HepG2 (cell line): ENCODE data around the gene BANK1. TPM values are rescaled to one million over a fixed set of nuclear protein-coding genes. Genes with fewer than 3 reads are reported as not detected.

Source experiments
- ATAC-seq: fragments of 200-7000 bp; cut with Tn5 transposase; 3 replicates; pipeline ENCODE4 v1.9.1; 2020; ENCODE audit warnings: mild to moderate bottlenecking, moderate library complexity
- BruUV-seq: library from RNA; stranded (reverse); fragments of 400-500 nt; replicated peaks from 2 replicates; lab custom pipeline; 2021; lab: Mats Ljungman, UMichigan
- CTCF ChIA-PET: fragments of 300-600 bp; formaldehyde crosslinking; extraction: SDS; loops from one replicate; lab custom pipeline; 2021; ENCODE audit warnings: low total read pairs, inconsistent platforms, low intra/inter-chr PET ratio; lab: Yijun Ruan, JAX
- POLR2A ChIA-PET: fragments of 350-600 bp; sonication (Branson Sonifier 250); formaldehyde crosslinking; loops from one replicate; lab custom pipeline; 2020; ENCODE audit warnings: antibody characterized with exemption, inconsistent platforms; lab: Yijun Ruan, JAX
- DNase-seq: peaks from one replicate; pipeline ENCODE4 v3.0.0-alpha.2; 2015; ENCODE audit warnings: low spot score
- FAIRE-seq: peaks from 3 replicates; lab custom pipeline; 2011; peaks lifted over from hg19 to GRCh38; lab: Jason Lieb, UNC
- H2AFZ ChIP-seq: one replicate; pipeline ENCODE4 v1.6.1; 2011; ENCODE audit warnings: low read length, inconsistent platforms
- H3K27ac ChIP-seq: fragments of 300-600 bp; 3 replicates; pipeline ENCODE4 v1.8.0; 2011; ENCODE audit warnings: mixed run types, mild to moderate bottlenecking, mixed read lengths, low read length, inconsistent platforms; ENCODE audit not compliant: insufficient read depth; ENCODE audit errors: extremely low read length
- H3K27me3 ChIP-seq, 2 experiments: fragments of 200-600 bp in 1 of 2; 2 replicates in 1 of 2; 3 replicates in 1 of 2; pipeline versions ENCODE4 v1.6.0 to v1.8.0; 2011; ENCODE audit warnings: low read length in 2 of 2, mild to moderate bottlenecking in 2 of 2, moderate library complexity in 2 of 2, inconsistent platforms in 1 of 2; ENCODE audit not compliant: insufficient read depth in 2 of 2, control insufficient read depth in 1 of 2
- H3K36me3 ChIP-seq, 2 experiments: fragments of 200-600 bp in 1 of 2; replicated peaks in 1 of 2; 2 replicates in 1 of 2; 3 replicates in 1 of 2; pipeline versions ENCODE4 v1.5.1 to v1.8.0; 2011; ENCODE audit warnings: low read length in 2 of 2, inconsistent platforms in 1 of 2; ENCODE audit not compliant: insufficient read depth in 2 of 2, control insufficient read depth in 1 of 2
- H3K4me1 ChIP-seq: 2 replicates; pipeline ENCODE4 v1.5.1; 2012; ENCODE audit warnings: low read length, inconsistent platforms; ENCODE audit not compliant: insufficient read depth
- H3K4me2 ChIP-seq: 2 replicates; pipeline ENCODE4 v1.6.0; 2011; ENCODE audit warnings: low read depth, low read length, inconsistent platforms
- H3K4me3 ChIP-seq, 3 experiments: fragments of 200-600 bp in 1 of 3; sonication (generic), shearing (Covaris generic) in 1 of 3; replicated peaks in 1 of 3; 2 replicates each; pipeline ENCODE4 v1.5.1; 2011 to 2016; ENCODE audit warnings: low read length in 3 of 3, inconsistent platforms in 2 of 3, low read depth in 2 of 3, mild to moderate bottlenecking in 2 of 3, control low read depth in 1 of 3, mixed read lengths in 1 of 3; ENCODE audit not compliant: insufficient read depth in 1 of 3
- H3K79me2 ChIP-seq: one replicate; pipeline ENCODE4 v1.6.1; 2011; ENCODE audit warnings: low read length, inconsistent platforms; ENCODE audit not compliant: insufficient read depth
- H3K9ac ChIP-seq: 2 replicates; pipeline ENCODE4 v1.6.0; 2011; ENCODE audit warnings: mild to moderate bottlenecking, low read depth, low read length, inconsistent platforms; ENCODE audit not compliant: insufficient read depth
- H3K9me3 ChIP-seq: 2 replicates; pipeline ENCODE4 v1.5.1; 2012; ENCODE audit warnings: mild to moderate bottlenecking, low read length
- H4K20me1 ChIP-seq: 2 replicates; pipeline ENCODE4 v1.6.0; 2011; ENCODE audit warnings: inconsistent platforms, mild to moderate bottlenecking, low read length, moderate library complexity; ENCODE audit not compliant: insufficient read depth
- HNRNPL ChIP-seq: fragments of 200-400 bp; formaldehyde crosslinking; IDR thresholded peaks from 2 replicates; pipeline ENCODE4 v1.6.1; 2017; ENCODE audit warnings: mild to moderate bottlenecking, low read depth, low read length
- WGBS: methylation state at CpG from one replicate; pipeline ENCODE4 v1.1.6; 2017; ENCODE audit warnings: low lambda C conversion rate; 5-methylcytosine and 5-hydroxymethylcytosine counted together
- in situ Hi-C: cut with HindIII; loops from 2 replicates; pipeline ENCODE4 v1.10.0; 2017; ENCODE audit warnings: low pct_unique_long_range_greater_than_20kb; ENCODE audit not compliant: extremely low pct_ligation_motif_present
- intact Hi-C: fragments of 100-400 bp; cut with micrococcal nuclease; formaldehyde crosslinking; loops from one replicate; pipeline ENCODE4 v1.10.0; 2022; ENCODE audit not compliant: unreplicated experiment
- polyA plus RNA-seq, 8 experiments: library from polyadenylated mRNA; depleted of rRNA in 3 of 8; stranded (reverse) in 7 of 8; unstranded in 1 of 8; fragments of >200 nt; fragmentation: Illumina TruSeq in 4 of 8; extraction: Trizol in 4 of 8; gene quantifications; 2 replicates each; pipeline versions ENCODE4 v1.2.1 to v1.2.3, GENCODE V29; 2011 to 2016; ENCODE audit warnings: low read depth in 4 of 8, missing spikeins in 1 of 8, mixed read lengths in 1 of 8; ENCODE audit not compliant: insufficient read depth in 1 of 8
- total RNA-seq, 5 experiments: library from RNA; depleted of rRNA; stranded (reverse); fragments of >200 nt; fragmentation: Illumina TruSeq; extraction: Trizol; gene quantifications; 2 replicates each; pipeline ENCODE4 v1.2.3, GENCODE V29; 2016; ENCODE audit warnings: low read depth in 1 of 5
- TF ChIP-seq, protein P1 (sequence below): sonication (generic); formaldehyde crosslinking; IDR thresholded peaks from 2 replicates; pipeline ENCODE4 v1.4.0; 2020; ENCODE audit warnings: mild to moderate bottlenecking, missing genetic modification reagents
- TF ChIP-seq, protein P2 (sequence below): sonication (generic); formaldehyde crosslinking; IDR thresholded peaks from 2 replicates; pipeline ENCODE4 v1.9.0; 2021; ENCODE audit warnings: missing genetic modification reagents, mild to moderate bottlenecking, borderline replicate concordance

BANK1 gene
- total and polyA plus RNA-seq, 2 of the 13 experiments (the other 11 are each of a cell fraction or from before 2014, with no cell fraction given), result 0.15 TPM; not detected in 1

DNA sequence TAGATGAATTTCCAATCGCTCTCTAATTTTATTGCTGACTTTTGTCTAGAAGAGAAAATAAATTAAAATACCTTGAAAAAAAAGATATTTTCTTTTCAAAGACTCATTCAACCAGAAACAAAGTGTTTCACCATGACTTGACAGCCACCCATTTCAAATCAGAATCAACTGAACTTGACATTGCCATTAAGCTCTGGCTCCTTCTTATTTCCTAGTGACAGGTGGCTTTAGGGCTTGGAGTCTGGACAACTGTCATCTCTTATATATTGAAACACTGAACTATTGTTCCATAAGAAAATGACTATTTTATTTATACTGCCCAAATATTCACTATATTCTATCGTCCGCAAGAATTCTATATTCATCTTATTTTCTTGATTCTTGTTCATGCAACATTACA is 325.6 kb downstream of the BANK1 start:
- no TSS peak for BruUV-seq
- Histone ChIP-seq H3K4me3 (no peak overlapping the region), H3K9me3 (peaks cover 6% of the 10 kb centered on the region; the same call in 1 of the 2 replicates), H4K20me1 (no peaks in the 10 kb centered on the region), H3K36me3 (no peaks in the 10 kb centered on the region), H2AFZ (no peak overlapping the region), H3K4me2 (no peak overlapping the region), H3K9ac (no peak overlapping the region), H3K4me1 (no peaks in the 10 kb centered on the region), H3K79me2 (no peaks in the 10 kb centered on the region), H3K27ac (no peak overlapping the region), H3K27me3 (no peaks in the 10 kb centered on the region)
- FAIRE-seq (no peak), DNase-seq (no peak), ATAC-seq (no peak)
- TF ChIP-seq, protein P1, sequence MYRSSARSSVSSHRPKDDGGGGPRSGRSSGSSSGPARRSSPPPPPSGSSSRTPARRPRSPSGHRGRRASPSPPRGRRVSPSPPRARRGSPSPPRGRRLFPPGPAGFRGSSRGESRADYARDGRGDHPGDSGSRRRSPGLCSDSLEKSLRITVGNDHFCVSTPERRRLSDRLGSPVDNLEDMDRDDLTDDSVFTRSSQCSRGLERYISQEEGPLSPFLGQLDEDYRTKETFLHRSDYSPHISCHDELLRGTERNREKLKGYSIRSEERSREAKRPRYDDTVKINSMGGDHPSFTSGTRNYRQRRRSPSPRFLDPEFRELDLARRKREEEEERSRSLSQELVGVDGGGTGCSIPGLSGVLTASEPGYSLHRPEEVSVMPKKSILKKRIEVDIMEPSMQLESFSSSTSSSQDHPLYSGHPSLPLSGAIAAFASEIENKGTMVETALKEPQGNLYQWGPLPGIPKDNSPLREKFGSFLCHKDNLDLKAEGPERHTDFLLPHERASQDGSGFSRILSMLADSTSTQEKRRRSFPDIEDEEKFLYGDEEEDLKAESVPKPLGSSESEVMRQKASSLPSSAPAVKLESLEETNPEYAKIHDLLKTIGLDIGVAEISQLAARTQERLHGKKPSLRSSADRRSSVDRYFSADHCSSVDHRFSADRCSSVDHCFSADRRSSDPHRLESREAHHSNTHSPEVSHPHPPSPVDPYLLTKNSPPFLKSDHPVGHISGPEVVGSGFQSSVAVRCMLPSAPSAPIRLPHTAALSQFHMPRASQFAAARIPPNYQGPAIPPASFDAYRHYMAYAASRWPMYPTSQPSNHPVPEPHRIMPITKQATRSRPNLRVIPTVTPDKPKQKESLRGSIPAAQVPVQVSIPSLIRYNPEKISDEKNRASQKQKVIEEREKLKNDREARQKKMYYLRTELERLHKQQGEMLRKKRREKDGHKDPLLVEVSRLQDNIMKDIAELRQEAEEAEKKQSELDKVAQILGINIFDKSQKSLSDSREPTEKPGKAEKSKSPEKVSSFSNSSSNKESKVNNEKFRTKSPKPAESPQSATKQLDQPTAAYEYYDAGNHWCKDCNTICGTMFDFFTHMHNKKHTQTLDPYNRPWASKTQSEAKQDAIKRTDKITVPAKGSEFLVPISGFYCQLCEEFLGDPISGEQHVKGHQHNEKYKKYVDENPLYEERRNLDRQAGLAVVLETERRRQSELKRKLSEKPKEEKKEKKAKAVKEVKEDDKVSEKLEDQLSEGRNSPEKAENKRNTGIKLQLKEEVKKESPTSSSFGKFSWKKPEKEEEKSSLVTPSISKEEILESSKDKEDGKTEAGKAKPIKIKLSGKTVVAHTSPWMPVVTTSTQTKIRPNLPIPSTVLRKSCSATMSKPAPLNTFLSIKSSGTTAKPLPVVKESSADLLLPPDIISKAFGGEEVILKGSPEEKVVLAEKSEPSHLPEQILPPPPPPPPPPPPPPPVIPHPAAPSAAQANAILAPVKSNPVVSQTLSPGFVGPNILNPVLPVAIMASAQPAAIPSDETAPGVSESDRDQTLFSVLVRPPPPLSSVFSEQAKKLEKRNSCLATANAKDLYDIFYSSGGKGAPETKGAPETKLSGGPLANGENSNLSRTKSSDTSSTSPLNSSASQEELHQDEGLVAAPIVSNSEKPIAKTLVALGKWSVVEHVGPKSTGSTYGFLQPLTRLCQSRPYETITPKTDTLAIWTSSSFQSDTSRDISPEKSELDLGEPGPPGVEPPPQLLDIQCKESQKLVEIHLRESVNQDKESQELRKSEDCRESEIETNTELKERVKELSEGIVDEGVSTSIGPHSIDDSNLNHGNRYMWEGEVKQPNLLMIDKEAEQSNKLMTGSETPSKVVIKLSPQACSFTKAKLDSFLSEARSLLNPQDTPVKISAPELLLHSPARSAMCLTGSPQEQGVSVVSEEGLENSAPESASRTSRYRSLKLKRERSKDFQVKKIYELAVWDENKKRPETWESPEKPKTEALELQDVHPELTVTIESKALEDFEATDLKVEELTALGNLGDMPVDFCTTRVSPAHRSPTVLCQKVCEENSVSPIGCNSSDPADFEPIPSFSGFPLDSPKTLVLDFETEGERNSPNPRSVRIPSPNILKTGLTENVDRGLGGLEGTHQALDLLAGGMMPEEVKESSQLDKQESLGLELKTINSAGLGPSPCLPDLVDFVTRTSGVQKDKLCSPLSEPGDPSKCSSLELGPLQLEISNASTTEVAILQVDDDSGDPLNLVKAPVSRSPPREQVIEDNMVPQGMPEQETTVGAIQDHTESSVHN (CRISPR knock-in tag), result no peak
- TF ChIP-seq, protein P2, sequence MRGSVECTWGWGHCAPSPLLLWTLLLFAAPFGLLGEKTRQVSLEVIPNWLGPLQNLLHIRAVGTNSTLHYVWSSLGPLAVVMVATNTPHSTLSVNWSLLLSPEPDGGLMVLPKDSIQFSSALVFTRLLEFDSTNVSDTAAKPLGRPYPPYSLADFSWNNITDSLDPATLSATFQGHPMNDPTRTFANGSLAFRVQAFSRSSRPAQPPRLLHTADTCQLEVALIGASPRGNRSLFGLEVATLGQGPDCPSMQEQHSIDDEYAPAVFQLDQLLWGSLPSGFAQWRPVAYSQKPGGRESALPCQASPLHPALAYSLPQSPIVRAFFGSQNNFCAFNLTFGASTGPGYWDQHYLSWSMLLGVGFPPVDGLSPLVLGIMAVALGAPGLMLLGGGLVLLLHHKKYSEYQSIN (CRISPR knock-in tag), result no peak
- TF ChIP-seq HNRNPL, result no peak
- ChIA-PET POLR2A (no interaction called here), CTCF (no interaction called here)
- in situ Hi-C loops, result no loop called here
- WGBS, result 0% methylated on average over 3 of the region's 3 CpGs
- intact Hi-C loops, result no loop called here
